Parathyroid adenoma (tissue), 2 donors: ENCODE results near the gene CORT.
"Not testable (repeated sequence)": the region's sequence is repeated elsewhere in the genome, so short reads cannot be mapped to it uniquely, and the experiment has no call there.

Experiments used
- H2AFZ ChIP-seq: fragments of 300-600 bp; sonication (generic); one replicate; pipeline ENCODE4 v1.7.0; 2017; ENCODE audit warnings: antibody characterized with exemption, mild to moderate bottlenecking
- H3K27ac ChIP-seq: fragments of 300-600 bp; sonication (generic); one replicate; pipeline ENCODE4 v1.7.0; 2017
- H3K27me3 ChIP-seq: fragments of 300-600 bp; sonication (generic); one replicate; pipeline ENCODE4 v1.7.0; 2017; ENCODE audit warnings: low read length; ENCODE audit not compliant: control insufficient read depth, insufficient read depth
- H3K36me3 ChIP-seq: fragments of 300-600 bp; sonication (generic); one replicate; pipeline ENCODE4 v1.7.0; 2017; ENCODE audit warnings: low read length; ENCODE audit not compliant: control insufficient read depth, insufficient read depth
- H3K4me1 ChIP-seq: fragments of 300-600 bp; sonication (generic); one replicate; pipeline ENCODE4 v1.7.0; 2017; ENCODE audit warnings: control low read depth
- H3K4me2 ChIP-seq: fragments of 300-600 bp; sonication (generic); one replicate; pipeline ENCODE4 v1.7.0; 2017; ENCODE audit warnings: low read length
- H3K4me3 ChIP-seq: fragments of 300-600 bp; sonication (generic); one replicate; pipeline ENCODE4 v1.7.0; 2017; ENCODE audit warnings: low read depth, low read length
- H3K79me2 ChIP-seq: fragments of 300-600 bp; sonication (generic); one replicate; pipeline ENCODE4 v1.7.0; 2017; ENCODE audit warnings: control low read depth
- H3K9ac ChIP-seq: fragments of 300-600 bp; sonication (generic); one replicate; pipeline ENCODE4 v1.7.0; 2017; ENCODE audit warnings: mild to moderate bottlenecking
- H3K9me3 ChIP-seq: fragments of 300-600 bp; sonication (generic); one replicate; pipeline ENCODE4 v1.7.0; 2017; ENCODE audit warnings: low read length; ENCODE audit not compliant: control insufficient read depth
- CTCF ChIP-seq: fragments of 300-600 bp; sonication (generic); IDR thresholded peaks from one replicate; pipeline ENCODE4 v1.7.0; 2017; ENCODE audit warnings: antibody characterized with exemption, mild to moderate bottlenecking
- donor health status: primary hyperparathyroidism.

CORT gene

GRCh38 chr1:10450836-10451235 is 1.0 kb downstream of the CORT start:
- no peaks in the 10 kb centered on the region for H3K36me3 ChIP-seq
- TF ChIP-seq CTCF: no peak
- H3K27ac ChIP-seq: no peak overlapping the region
- no peak overlapping the region for H3K4me3 ChIP-seq
- no peak overlapping the region for H3K4me2 ChIP-seq
- no peak overlapping the region for H3K9ac ChIP-seq
- no peaks in the 10 kb centered on the region for H3K27me3 ChIP-seq
- no peak overlapping the region for H2AFZ ChIP-seq
- H3K4me1 ChIP-seq: no peaks in the 10 kb centered on the region
- H3K79me2 ChIP-seq: no peaks in the 10 kb centered on the region
- H3K9me3 ChIP-seq: no peaks in the 10 kb centered on the region

DNA sequence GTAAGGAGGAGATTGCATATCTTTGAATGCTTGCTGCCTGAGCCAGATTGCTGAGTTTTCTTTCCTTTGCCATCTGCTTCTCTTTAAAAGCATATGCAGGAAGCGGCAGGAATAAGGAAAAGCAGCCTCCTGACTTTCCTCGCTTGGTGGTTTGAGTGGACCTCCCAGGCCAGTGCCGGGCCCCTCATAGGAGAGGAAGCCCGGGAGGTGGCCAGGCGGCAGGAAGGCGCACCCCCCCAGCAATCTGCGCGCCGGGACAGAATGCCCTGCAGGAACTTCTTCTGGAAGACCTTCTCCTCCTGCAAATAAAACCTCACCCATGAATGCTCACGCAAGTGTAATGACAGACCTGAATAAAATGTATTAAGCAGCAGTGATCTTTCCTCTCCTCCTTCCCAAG is 1.5 kb downstream of the CORT start:
- H3K9me3 ChIP-seq: no peaks in the 10 kb centered on the region
- no peak overlapping the region for H3K4me3 ChIP-seq
- no peaks in the 10 kb centered on the region for H3K79me2 ChIP-seq
- H3K9ac ChIP-seq: no peak overlapping the region
- no peak overlapping the region for H3K27ac ChIP-seq
- no peak for TF ChIP-seq CTCF
- no peaks in the 10 kb centered on the region for H3K36me3 ChIP-seq
- H3K4me2 ChIP-seq: no peak overlapping the region
- no peak overlapping the region for H2AFZ ChIP-seq
- H3K27me3 ChIP-seq: no peaks in the 10 kb centered on the region
- no peaks in the 10 kb centered on the region for H3K4me1 ChIP-seq

- Histone ChIP-seq H3K27me3 (no peaks in the 10 kb centered on the region), H3K9ac (no peak overlapping the region), H3K4me3 (no peak overlapping the region), H3K4me2 (no peak overlapping the region), H3K79me2 (no peaks in the 10 kb centered on the region), H3K36me3 (no peaks in the 10 kb centered on the region), H3K4me1 (no peaks in the 10 kb centered on the region), H3K9me3 (no peaks in the 10 kb centered on the region), H2AFZ (no peak overlapping the region), H3K27ac (no peak overlapping the region)
- no peak for TF ChIP-seq CTCF
Measured at GRCh38 chr1:10456048-10456447, 6.2 kb downstream of the CORT start.

- H3K9me3 ChIP-seq: no peaks in the 10 kb centered on the region
Measured at GRCh38 chr1:10456661-10457060, 6.8 kb downstream of the CORT start.

DNA sequence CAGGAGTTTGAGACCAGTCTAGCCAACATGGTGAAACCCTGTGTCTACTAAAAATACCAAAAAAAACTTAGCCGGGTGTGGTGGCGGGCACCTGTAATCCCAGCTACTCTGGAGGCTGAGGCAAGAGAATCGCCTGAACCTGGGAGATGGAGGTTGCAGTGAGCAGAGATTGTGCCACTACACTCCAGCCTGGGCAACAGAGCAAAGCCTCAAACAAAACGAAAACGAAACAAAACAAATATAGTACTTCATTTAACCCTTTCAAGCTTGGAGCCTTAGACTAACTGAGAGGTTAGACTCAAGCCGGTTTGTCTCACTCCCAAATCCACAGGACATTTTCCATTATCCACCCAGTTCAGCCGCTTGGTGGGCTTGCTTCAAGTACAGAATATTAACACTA is 7.6 kb downstream of the CORT start:
- H3K27ac ChIP-seq, H3K79me2 ChIP-seq, H3K36me3 ChIP-seq, H3K4me2 ChIP-seq, H3K9ac ChIP-seq, H3K4me1 ChIP-seq, H3K27me3 ChIP-seq, H3K4me3 ChIP-seq, H2AFZ ChIP-seq, H3K9me3 ChIP-seq: not testable (repeated sequence)

More at GRCh38 chr1:10456661-10457060, 6.8 kb downstream of the CORT start:
- H3K79me2 ChIP-seq: no peaks in the 10 kb centered on the region
- no peak overlapping the region for H3K27ac ChIP-seq
- no peak overlapping the region for H3K9ac ChIP-seq
- TF ChIP-seq CTCF: no peak
- no peak overlapping the region for H3K4me3 ChIP-seq
- H3K4me2 ChIP-seq: no peak overlapping the region
- H3K36me3 ChIP-seq: no peaks in the 10 kb centered on the region
- no peaks in the 10 kb centered on the region for H3K4me1 ChIP-seq
- H2AFZ ChIP-seq: no peak overlapping the region
- H3K27me3 ChIP-seq: no peaks in the 10 kb centered on the region
